NCI-H1436 treated with DMSO at 0.1 percent for 48 hours (cell line): ENCODE results near the gene HBZ.
"Not testable (repeated sequence)": the region's sequence is repeated elsewhere in the genome, so short reads cannot be mapped to it uniquely, and the experiment has no call there.

ENCODE experiments used
- DNase-seq: peaks from one replicate; lab custom pipeline; 2025; lab: John Stamatoyannopoulos, UW

HBZ gene

GRCh38 chr16:133716-134115 is 18.7 kb upstream of the HBZ start:
- no peak for DNase-seq

- no peak for DNase-seq
Measured at GRCh38 chr16:138049-138417, 14.4 kb upstream of the HBZ start.

- DNase-seq, result no peak
Measured at GRCh38 chr16:140175-140857, 12.1 kb upstream of the HBZ start.

GRCh38 chr16:142405-142967 is 10.0 kb upstream of the HBZ start:
- DNase-seq, result no peak

GRCh38 chr16:143047-143446 is 9.4 kb upstream of the HBZ start:
- DNase-seq, result no peak

GRCh38 chr16:143456-143855 is 9.0 kb upstream of the HBZ start:
- no peak for DNase-seq

- no peak for DNase-seq
Measured at GRCh38 chr16:144797-145252, 7.6 kb upstream of the HBZ start.

- no peak for DNase-seq
Measured at GRCh38 chr16:146646-147045, 5.8 kb upstream of the HBZ start.

- no peak for DNase-seq
Measured at GRCh38 chr16:149024-149660, 3.3 kb upstream of the HBZ start.

- DNase-seq, result not testable (repeated sequence)
Measured at GRCh38 chr16:153129-153521, 681 bp downstream of the HBZ start.

GRCh38 chr16:153550-154216 is 1.2 kb downstream of the HBZ start:
- DNase-seq, result not testable (repeated sequence)

GRCh38 chr16:154217-155030 is 2.0 kb downstream of the HBZ start:
- DNase-seq, result no peak

GRCh38 chr16:155031-155398 is 2.6 kb downstream of the HBZ start:
- DNase-seq, result no peak

GRCh38 chr16:159136-159849 is 6.8 kb downstream of the HBZ start:
- no peak for DNase-seq

- DNase-seq, result not testable (repeated sequence)
Measured at GRCh38 chr16:160242-160641, 7.8 kb downstream of the HBZ start.

GRCh38 chr16:160691-161190 is 8.3 kb downstream of the HBZ start:
- DNase-seq, result no peak

- no peak for DNase-seq
Measured at GRCh38 chr16:162271-162991, 10.0 kb downstream of the HBZ start.

GRCh38 chr16:163139-163538 is 10.7 kb downstream of the HBZ start:
- DNase-seq, result not testable (repeated sequence)

- DNase-seq, result not testable (repeated sequence)
Measured at GRCh38 chr16:163696-164095, 11.3 kb downstream of the HBZ start.

GRCh38 chr16:164134-164823 is 11.8 kb downstream of the HBZ start:
- not testable (repeated sequence) for DNase-seq
